HFF-Myc (cell line): Measurements from ENCODE around the gene LRRC8C.

ENCODE experiments used
- DNase-seq: peaks from one replicate; pipeline ENCODE4 v3.0.0-alpha.2; 2011; ENCODE audit warnings: low read depth; ENCODE audit errors: extremely low read depth
- H3K4me3 ChIP-seq: replicated peaks from 2 replicates; pipeline ENCODE4 v1.5.1; 2011; ENCODE audit warnings: low read depth, mild to moderate bottlenecking, control low read depth, low read length
- CTCF ChIP-seq: IDR thresholded peaks from 2 replicates; pipeline ENCODE4 v1.5.1; 2012; ENCODE audit warnings: mild to moderate bottlenecking, low read depth, low read length, control low read depth; ENCODE audit errors: missing control alignments

LRRC8C gene

GRCh38 chr1:89719502-89720306 is 86.8 kb downstream of the LRRC8C start:
- no peak overlapping the region for H3K4me3 ChIP-seq
- no peak for DNase-seq
- TF ChIP-seq CTCF, result no peak

DNA sequence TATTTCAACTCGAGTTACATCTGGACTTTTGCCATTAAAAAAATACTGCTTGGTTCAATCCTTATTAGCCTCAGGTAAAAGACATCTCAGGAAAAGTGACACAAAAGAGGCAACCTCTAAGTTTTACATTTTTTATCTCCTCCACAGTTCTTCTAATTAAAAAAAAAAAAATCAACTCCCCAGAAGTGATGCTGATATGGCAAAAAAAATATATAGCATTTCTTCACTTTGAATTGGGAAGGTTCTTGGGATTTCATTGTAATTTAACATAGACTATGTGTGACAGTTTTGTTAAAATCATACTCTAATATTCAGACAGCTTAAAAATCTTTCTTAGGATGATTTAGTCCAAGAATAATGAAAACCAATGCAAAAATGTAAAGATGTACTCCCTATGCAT is 87.9 kb downstream of the LRRC8C start:
- DNase-seq, result no peak
- no peak for TF ChIP-seq CTCF
- H3K4me3 ChIP-seq, result no peak overlapping the region

- peak; percentile 43 for DNase-seq
- no peak overlapping the region for H3K4me3 ChIP-seq
Observed at GRCh38 chr1:89721351-89721750, 88.4 kb downstream of the LRRC8C start.

DNA sequence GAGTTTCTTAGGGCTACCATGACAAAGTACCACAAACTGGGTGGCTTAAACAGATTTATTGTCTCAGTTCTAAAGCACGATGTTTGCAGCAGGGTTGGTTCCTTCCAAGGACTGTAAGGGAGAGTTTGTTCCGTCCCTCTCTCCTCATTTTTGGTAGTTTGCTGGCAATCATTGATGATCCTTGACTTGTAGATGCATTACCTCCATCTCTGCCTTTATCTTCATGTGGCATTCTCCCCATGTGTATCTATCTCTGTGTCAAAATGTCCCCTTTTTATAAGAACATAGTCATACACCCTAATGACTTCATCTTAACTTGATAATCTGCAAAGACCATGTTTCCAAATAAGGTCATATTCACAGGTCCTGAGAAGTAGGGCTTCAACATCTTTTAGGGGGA is 90.2 kb downstream of the LRRC8C start:
- H3K4me3 ChIP-seq, result no peak overlapping the region
- no peak for DNase-seq
- no peak for TF ChIP-seq CTCF

More at GRCh38 chr1:89721351-89721750, 88.4 kb downstream of the LRRC8C start:
- TF ChIP-seq CTCF, result no peak

DNA sequence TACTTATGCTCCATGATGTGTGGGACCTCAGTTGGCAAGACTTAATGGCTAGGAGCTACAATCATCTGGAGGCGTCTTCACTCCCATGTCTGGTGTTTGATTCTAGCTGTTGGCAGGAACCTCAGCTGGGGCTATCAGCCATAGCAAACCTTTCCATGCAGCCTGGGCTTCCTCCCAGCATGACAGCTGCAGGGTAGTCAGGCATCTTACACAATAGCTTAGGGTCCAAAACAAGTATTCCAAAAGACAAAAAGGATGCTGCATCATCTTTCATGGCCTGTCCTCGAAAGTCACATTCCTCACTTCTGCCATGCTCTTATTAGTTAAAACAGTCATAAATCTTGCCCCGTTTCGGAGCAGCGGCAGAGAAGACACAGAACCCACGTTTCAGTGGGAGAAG is 90.9 kb downstream of the LRRC8C start:
- no peak for DNase-seq
- TF ChIP-seq CTCF, result no peak
- no peak overlapping the region for H3K4me3 ChIP-seq

DNA sequence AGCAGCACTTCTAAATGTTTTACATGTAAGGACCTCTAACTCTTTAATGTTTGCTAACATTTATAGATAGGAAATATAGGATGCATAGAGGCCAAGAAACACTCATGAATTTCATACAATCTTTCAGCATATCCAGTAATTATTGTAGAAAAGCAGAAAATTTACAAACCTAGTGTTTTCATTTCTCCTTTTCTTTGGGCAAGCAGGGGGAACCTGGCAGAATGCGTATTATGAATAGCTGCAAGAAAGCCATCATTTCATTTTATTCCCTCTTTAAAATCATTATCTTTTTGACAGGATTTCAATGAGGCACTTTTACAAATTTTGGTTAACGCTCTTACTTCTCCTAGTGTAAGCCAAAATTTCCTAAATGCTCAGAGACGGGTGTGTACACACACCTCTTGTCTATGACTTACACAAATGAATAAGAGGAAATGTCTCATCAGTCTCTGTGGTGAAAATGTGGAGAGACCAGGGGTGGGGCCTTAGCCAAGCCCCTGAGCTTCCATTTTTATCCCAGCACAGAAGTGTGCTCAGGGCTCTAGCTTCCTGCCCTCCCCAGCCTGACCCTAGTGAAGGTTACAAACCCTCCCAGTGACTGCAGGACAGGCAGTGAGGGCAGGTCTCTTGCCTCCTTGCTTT is 91.6 kb downstream of the LRRC8C start:
- TF ChIP-seq CTCF, result no peak
- no peak for DNase-seq
- H3K4me3 ChIP-seq, result no peak overlapping the region

GRCh38 chr1:89725011-89725370 is 92.1 kb downstream of the LRRC8C start:
- no peak for DNase-seq
- H3K4me3 ChIP-seq, result no peak overlapping the region
- no peak for TF ChIP-seq CTCF
